DND-41 (cell line): ENCODE results near the gene METTL26.

ENCODE experiments used
- ATAC-seq: fragments of 200-7000 bp; cut with Tn5 transposase; 3 replicates; pipeline ENCODE4 v1.9.1; 2021; ENCODE audit warnings: low read depth; ENCODE audit not compliant: insufficient read depth
- DNase-seq: peaks from one replicate; pipeline ENCODE4 v3.0.0-alpha.2; 2020
- H2AFZ ChIP-seq: 2 replicates; pipeline ENCODE4 v1.6.0; 2012; ENCODE audit warnings: low read depth, low read length
- H3K27ac ChIP-seq: 2 replicates; pipeline ENCODE4 v1.5.1; 2012; ENCODE audit warnings: low read length, inconsistent platforms
- H3K27me3 ChIP-seq: fragments of 200-600 bp; sonication (generic); 2 replicates; pipeline ENCODE4 v1.6.0; 2012; ENCODE audit warnings: low read length, mild to moderate bottlenecking, inconsistent platforms; ENCODE audit not compliant: insufficient read depth, poor library complexity
- H3K36me3 ChIP-seq: 2 replicates; pipeline ENCODE4 v1.5.1; 2012; ENCODE audit warnings: low read length, inconsistent platforms; ENCODE audit not compliant: insufficient read depth
- H3K4me1 ChIP-seq: 2 replicates; pipeline ENCODE4 v1.5.1; 2012; ENCODE audit warnings: mild to moderate bottlenecking, low read length; ENCODE audit not compliant: insufficient read depth
- H3K4me2 ChIP-seq: 2 replicates; pipeline ENCODE4 v1.6.0; 2012; ENCODE audit warnings: mild to moderate bottlenecking, moderate library complexity, low read length, inconsistent platforms; ENCODE audit not compliant: insufficient read depth
- H3K4me3 ChIP-seq, 2 experiments: fragments of 200-600 bp in 1 of 2; shearing (Covaris generic) in 1 of 2; 2 replicates each; pipeline ENCODE4 v1.5.1; 2012 to 2016; ENCODE audit warnings: inconsistent platforms in 2 of 2, low read length in 2 of 2, mild to moderate bottlenecking in 2 of 2, low read depth in 1 of 2, moderate library complexity in 1 of 2
- H3K79me2 ChIP-seq: 2 replicates; pipeline ENCODE4 v1.6.0; 2012; ENCODE audit warnings: low read length, inconsistent platforms; ENCODE audit not compliant: insufficient read depth
- H3K9ac ChIP-seq: 2 replicates; pipeline ENCODE4 v1.6.0; 2012; ENCODE audit warnings: low read depth, mild to moderate bottlenecking, inconsistent platforms, low read length, moderate library complexity
- H3K9me3 ChIP-seq: 2 replicates; pipeline ENCODE4 v1.5.1; 2012; ENCODE audit warnings: low read length, moderate library complexity, mild to moderate bottlenecking, inconsistent platforms; ENCODE audit not compliant: insufficient read depth, severe bottlenecking
- H4K20me1 ChIP-seq: 2 replicates; pipeline ENCODE4 v1.6.0; 2012; ENCODE audit warnings: low read length; ENCODE audit not compliant: insufficient read depth
- CTCF ChIP-seq: IDR thresholded peaks from 2 replicates; pipeline ENCODE4 v1.5.1; 2012; ENCODE audit warnings: borderline replicate concordance, low read length, moderate library complexity, mild to moderate bottlenecking; ENCODE audit not compliant: poor library complexity, severe bottlenecking; ENCODE audit errors: extremely low read depth
- EZH2 ChIP-seq: IDR thresholded peaks from 3 replicates; pipeline ENCODE4 v1.6.1; 2012; ENCODE audit warnings: borderline replicate concordance, low read depth, mild to moderate bottlenecking, moderate library complexity, low read length, inconsistent platforms; ENCODE audit not compliant: severe bottlenecking

METTL26 gene

GRCh38 chr16:641326-642188, 5.5 kb upstream of the METTL26 start, which contains the start of gene MCRIP2:
TSS of gene MCRIP2 (plus strand) at chr16:641828. CDS start at chr16:641992, 164 bp downstream.
- Histone ChIP-seq H3K4me2 (peak within 1 kb of the TSS; percentile 80), H3K27ac (no peak within 1 kb of the TSS), H3K27me3 (no peaks in the 10 kb centered on the region), H4K20me1 (no peaks in the 10 kb centered on the region), H3K9me3 (no peaks in the 10 kb centered on the region), H3K9ac (peak within 1 kb of the TSS; percentile 57), H2AFZ (peak within 1 kb of the TSS; percentile 49), H3K36me3 (no peaks in the 10 kb centered on the region), H3K4me1 (peaks cover 29% of the 10 kb centered on the region), H3K79me2 (0 out of 2 replicates have a peak, but pooled peaks cover 1% of the 10 kb centered on the region), H3K4me3 (peak within 1 kb of the TSS; percentile 28 to 63; a peak in 3 of 4 replicates)
- ATAC-seq (peak; percentile 26; the same call in 1 of the 3 replicates), DNase-seq (peak; percentile 49)
- TF ChIP-seq EZH2 (no peak), CTCF (no peak)

- H3K4me2 ChIP-seq: no peak overlapping the region; the same call in 1 of the 2 replicates
- TF ChIP-seq EZH2: no peak
- TF ChIP-seq CTCF: no peak
These were observed 4.5 kb upstream of the METTL26 start for GRCh38 chr16:640614-641013.

GRCh38 chr16:638836-639235, 2.7 kb upstream of the METTL26 start:
- Histone ChIP-seq H3K27me3 (no peaks in the 10 kb centered on the region), H3K36me3 (peaks cover 10% of the 10 kb centered on the region), H3K79me2 (peaks cover 23% of the 10 kb centered on the region), H4K20me1 (peaks cover 16% of the 10 kb centered on the region), H3K4me1 (peaks cover 48% of the 10 kb centered on the region), H3K4me2 (no peak overlapping the region), H3K9me3 (no peaks in the 10 kb centered on the region), H3K4me3 (no peak overlapping the region), H3K27ac (no peak overlapping the region), H3K9ac (no peak overlapping the region), H2AFZ (no peak overlapping the region)
- DNase-seq: no peak
- ATAC-seq: no peak
- TF ChIP-seq EZH2 (no peak), CTCF (no peak)

More at GRCh38 chr16:640614-641013, 4.5 kb upstream of the METTL26 start:
- Histone ChIP-seq H3K4me1 (peaks cover 30% of the 10 kb centered on the region), H2AFZ (no peak overlapping the region), H3K27ac (no peak overlapping the region), H3K27me3 (no peaks in the 10 kb centered on the region), H4K20me1 (no peaks in the 10 kb centered on the region), H3K4me3 (no peak overlapping the region), H3K9ac (no peak overlapping the region), H3K9me3 (no peaks in the 10 kb centered on the region), H3K79me2 (peaks cover 6% of the 10 kb centered on the region), H3K36me3 (peaks cover 3% of the 10 kb centered on the region; the same call in 1 of the 2 replicates)
- DNase-seq: no peak
- no peak for ATAC-seq
